Measurements from ENCODE around the gene F2R.

Gene F2R

GRCh38 chr5:76690704-76691466 lies 25.0 kb upstream of the F2R start:
- DNase-seq = no peak

GRCh38 chr5:76691467-76692273 lies 24.3 kb upstream of the F2R start:
- DNase-seq = no peak

- DNase-seq = no peak
Measured at GRCh38 chr5:76692274-76692540, 23.7 kb upstream of the F2R start.

- DNase-seq = no peak
Measured at GRCh38 chr5:76692651-76693050, 23.3 kb upstream of the F2R start.

GRCh38 chr5:76693141-76693540 lies 22.8 kb upstream of the F2R start:
- no peak for DNase-seq

- no peak for DNase-seq
Measured at GRCh38 chr5:76694317-76694716, 21.6 kb upstream of the F2R start.

GRCh38 chr5:76695346-76695745 lies 20.6 kb upstream of the F2R start:
- no peak for DNase-seq

- DNase-seq = no peak
Measured at GRCh38 chr5:76696251-76696650, 19.7 kb upstream of the F2R start.

GRCh38 chr5:76697670-76698069 lies 18.3 kb upstream of the F2R start:
- DNase-seq = no peak

GRCh38 chr5:76700571-76700970 lies 15.4 kb upstream of the F2R start:
- DNase-seq = no peak

- no peak for DNase-seq
Measured at GRCh38 chr5:76701298-76701697, 14.6 kb upstream of the F2R start.

GRCh38 chr5:76703707-76704106 lies 12.2 kb upstream of the F2R start:
- DNase-seq = no peak

- no peak for DNase-seq
Measured at GRCh38 chr5:76704131-76704663, 11.7 kb upstream of the F2R start.

- DNase-seq = no peak
Measured at GRCh38 chr5:76705574-76705973, 10.4 kb upstream of the F2R start.

GRCh38 chr5:76709762-76710161 lies 6.2 kb upstream of the F2R start:
- DNase-seq = no peak

GRCh38 chr5:76710991-76711390 lies 4.9 kb upstream of the F2R start:
- DNase-seq = no peak

- no peak for DNase-seq
Measured at GRCh38 chr5:76714751-76715485, 1.0 kb upstream of the F2R start.

- no peak for DNase-seq
Measured at GRCh38 chr5:76715486-76715735, 515 bp upstream of the F2R start.

- peak; percentile 37 for DNase-seq
Measured at GRCh38 chr5:76716456-76717157, 681 bp downstream of the F2R start.

GRCh38 chr5:76717222-76718083 lies 1.5 kb downstream of the F2R start:
- no peak for DNase-seq

GRCh38 chr5:76718381-76718832 lies 2.5 kb downstream of the F2R start:
- DNase-seq = no peak

- DNase-seq = no peak
Measured at GRCh38 chr5:76718880-76719279, 3.0 kb downstream of the F2R start.
